K562 (cell line): ENCODE results near the gene SAMD4A. TPM values are rescaled to one million over a fixed set of nuclear protein-coding genes. Genes with fewer than 3 reads are reported as not detected.

ENCODE experiments used
- ATAC-seq: fragments of 200-7000 bp; cut with Tn5 transposase; 3 replicates; pipeline ENCODE4 v1.9.1; 2020; ENCODE audit warnings: moderate library complexity
- BruUV-seq: library from RNA; stranded (reverse); fragments of 400-500 nt; replicated peaks from 2 replicates; lab custom pipeline; 2021; lab: Mats Ljungman, UMichigan
- CTCF ChIA-PET: fragments of 300-600 bp; formaldehyde crosslinking; extraction: SDS; loops from one replicate; lab custom pipeline; 2021; ENCODE audit warnings: low intra/inter-chr PET ratio; lab: Yijun Ruan, JAX
- POLR2A ChIA-PET: fragments of 300-600, 350-650 bp; sonication (Branson Sonifier 250); formaldehyde crosslinking; extraction: SDS; loops from one replicate; lab custom pipeline; 2021; ENCODE audit warnings: antibody characterized with exemption, inconsistent platforms; lab: Yijun Ruan, JAX
- DNase-seq, 4 experiments: peaks; one replicate each; pipeline versions ENCODE4 v3.0.0 to v3.0.0-alpha.2; 2011 to 2018; ENCODE audit warnings: low spot score in 3 of 4, mixed read lengths in 3 of 4; ENCODE audit errors: extremely low read depth in 1 of 4
- FAIRE-seq: peaks from 2 replicates; lab custom pipeline; 2011; peaks lifted over from hg19 to GRCh38; lab: Jason Lieb, UNC
- H2AFZ ChIP-seq: 2 replicates; pipeline ENCODE4 v1.6.0; 2011; ENCODE audit warnings: low read depth, low read length, control low read depth, inconsistent platforms
- H3K27ac ChIP-seq: fragments of 200-600 bp; 3 replicates; pipeline ENCODE4 v1.8.0; 2011; ENCODE audit warnings: low read depth, mild to moderate bottlenecking, control low read depth, inconsistent platforms, low read length, moderate library complexity, mixed read lengths; ENCODE audit errors: extremely low read depth
- H3K27me3 ChIP-seq, 2 experiments: fragments of 300-600 bp in 1 of 2; 2 replicates in 1 of 2; 3 replicates in 1 of 2; pipeline versions ENCODE4 v1.6.0 to v1.8.0; 2011; ENCODE audit warnings: inconsistent platforms in 2 of 2, low read length in 2 of 2, mild to moderate bottlenecking in 1 of 2, mixed read lengths in 1 of 2, moderate library complexity in 1 of 2; ENCODE audit not compliant: control insufficient read depth in 2 of 2, insufficient read depth in 2 of 2
- H3K36me3 ChIP-seq: fragments of 300-600 bp; 3 replicates; pipeline ENCODE4 v1.8.0; 2011; ENCODE audit warnings: mild to moderate bottlenecking, low read length, inconsistent platforms; ENCODE audit not compliant: control insufficient read depth, insufficient read depth
- H3K4me1 ChIP-seq, 2 experiments: fragments of 200-600 bp in 1 of 2; replicated peaks in 1 of 2; 2 replicates in 1 of 2; 3 replicates in 1 of 2; pipeline versions ENCODE4 v1.5.1 to v1.8.0; 2011; ENCODE audit warnings: inconsistent platforms in 2 of 2, low read length in 2 of 2, mild to moderate bottlenecking in 1 of 2, mixed read lengths in 1 of 2, moderate library complexity in 1 of 2; ENCODE audit not compliant: control insufficient read depth in 2 of 2, insufficient read depth in 2 of 2
- H3K4me2 ChIP-seq: 2 replicates; pipeline ENCODE4 v1.6.1; 2011; ENCODE audit warnings: low read length, control low read depth, inconsistent platforms, mixed read lengths; ENCODE audit not compliant: insufficient read depth
- H3K4me3 ChIP-seq: fragments of 200-600 bp; sonication (generic), shearing (Covaris generic); 2 replicates; pipeline ENCODE4 v1.5.1; 2016; ENCODE audit warnings: control low read depth, inconsistent platforms
- H3K79me2 ChIP-seq: fragments of 200-600 bp; 3 replicates; pipeline ENCODE4 v1.8.0; 2011; ENCODE audit warnings: low read length, inconsistent platforms; ENCODE audit not compliant: control insufficient read depth, insufficient read depth
- H3K9ac ChIP-seq, 2 experiments: 2 replicates each; pipeline versions ENCODE4 v1.6.0 to v1.6.1; 2011; ENCODE audit warnings: low read depth in 2 of 2, low read length in 2 of 2, control low read depth in 1 of 2, inconsistent platforms in 1 of 2, mild to moderate bottlenecking in 1 of 2, mixed read lengths in 1 of 2; ENCODE audit not compliant: insufficient read depth in 1 of 2
- H3K9me1 ChIP-seq: one replicate; pipeline ENCODE4 v1.6.0; 2011; ENCODE audit warnings: inconsistent platforms, mild to moderate bottlenecking, low read length, moderate library complexity; ENCODE audit not compliant: control insufficient read depth, insufficient read depth
- H3K9me3 ChIP-seq: replicated peaks from 2 replicates; pipeline ENCODE4 v1.5.1; 2011; ENCODE audit warnings: low read depth, low read length, inconsistent platforms; ENCODE audit not compliant: control insufficient read depth, insufficient read depth
- H4K20me1 ChIP-seq: replicated peaks from 2 replicates; pipeline ENCODE4 v1.6.1; 2011; ENCODE audit warnings: low read length, inconsistent platforms, mixed read lengths; ENCODE audit not compliant: control insufficient read depth, insufficient read depth
- BHLHE40 ChIP-seq: IDR thresholded peaks from 2 replicates; pipeline ENCODE4 v1.6.1; 2011; ENCODE audit warnings: low read length, improper control_type of control experiment
- CREB1 ChIP-seq, 2 experiments: sonication (generic) in 1 of 2; formaldehyde crosslinking in 1 of 2; IDR thresholded peaks; 2 replicates each; pipeline versions ENCODE4 v1.6.1 to v1.8.0; 2012 to 2022; ENCODE audit warnings: inconsistent platforms in 1 of 2, mild to moderate bottlenecking in 1 of 2, missing genetic modification reagents in 1 of 2, moderate library complexity in 1 of 2
- DPF2 ChIP-seq: fragments of 450-650 bp; IDR thresholded peaks from 2 replicates; pipeline ENCODE4 v1.6.1; 2016
- FOS ChIP-seq: IDR thresholded peaks from 3 replicates; pipeline ENCODE4 v1.6.1; 2011; ENCODE audit not compliant: insufficient read length; ENCODE audit errors: extremely low read depth
- FOSL1 ChIP-seq: fragments of 200-800 bp; sonication (Bioruptor generic); conservative IDR thresholded peaks from 2 replicates; pipeline ENCODE4 v1.6.1; 2016; ENCODE audit warnings: missing genetic modification characterization, missing compliant biosample characterization
- PCBP2 ChIP-seq: fragments of 200-400 bp; formaldehyde crosslinking; IDR thresholded peaks from 2 replicates; pipeline ENCODE4 v1.6.1; 2018; ENCODE audit warnings: low read length, low read depth, mild to moderate bottlenecking, moderate library complexity; ENCODE audit not compliant: poor library complexity, severe bottlenecking
- TAF7 ChIP-seq: fragments of 450-650 bp; IDR thresholded peaks from 2 replicates; pipeline ENCODE4 v1.6.1; 2016; ENCODE audit warnings: missing genetic modification characterization, missing compliant biosample characterization
- XRCC4 ChIP-seq: IDR thresholded peaks from one replicate; pipeline ENCODE4 v1.6.1; 2011; ENCODE audit not compliant: insufficient read depth, insufficient read length; ENCODE audit errors: extremely low read depth
- ZNF41 ChIP-seq: fragments of 250-450 bp; sonication (Bioruptor Pico); conservative IDR thresholded peaks from 2 replicates; pipeline ENCODE4 v1.4.0; 2020; ENCODE audit warnings: mild to moderate bottlenecking
- WGBS: fragments of 100-300 bp; shearing (Covaris generic); methylation state at CpG from one replicate; pipeline ENCODE4 v1.1.6; 2016; ENCODE audit warnings: low coverage, mixed read lengths; ENCODE audit not compliant: insufficient coverage; ENCODE audit errors: missing lambda C conversion rate; 5-methylcytosine and 5-hydroxymethylcytosine counted together
- in situ Hi-C: fragments of 300-500 bp; cut with MboI; formaldehyde crosslinking; loops from 4 replicates; pipeline ENCODE4 v1.15.0; 2018; ENCODE audit warnings: inconsistent platforms, mixed read lengths
- intact Hi-C: fragments of 100-400 bp; cut with micrococcal nuclease; formaldehyde crosslinking; loops from 2 replicates; pipeline ENCODE4 v1.14.2; 2022
- polyA plus RNA-seq, 8 experiments: library from polyadenylated mRNA; depleted of rRNA in 4 of 8; stranded (reverse) in 5 of 8; unstranded in 3 of 8; fragments of >200 nt; fragmentation: Nextera tagmentation in 2 of 8; fragmentation: Illumina TruSeq in 1 of 8; extraction: Ambion mirVana in 2 of 8; extraction: Trizol in 1 of 8; gene quantifications; 2 replicates each; pipeline versions ENCODE4 v1.2.1 to v1.2.3, GENCODE V29; 2011 to 2014; ENCODE audit warnings: inconsistent platforms in 1 of 8, missing spikeins in 1 of 8
- total RNA-seq, 7 experiments: library from RNA; depleted of rRNA in 6 of 7; stranded (reverse); fragments of >200 nt in 6 of 7; fragmentation: Illumina TruSeq in 2 of 7; extraction: Trizol in 2 of 7; gene quantifications; 2 replicates each; pipeline versions ENCODE4 v1.2.1 to v1.2.3, GENCODE V29; 2011 to 2021; ENCODE audit warnings: low replicate concordance in 1 of 7

The SAMD4A gene
- total and polyA plus RNA-seq, 9 of the 15 experiments (the other 6 are each of a cell fraction or from before 2014, with no cell fraction given), result 0.66 to 6.8 (median 3.3) TPM

DNA sequence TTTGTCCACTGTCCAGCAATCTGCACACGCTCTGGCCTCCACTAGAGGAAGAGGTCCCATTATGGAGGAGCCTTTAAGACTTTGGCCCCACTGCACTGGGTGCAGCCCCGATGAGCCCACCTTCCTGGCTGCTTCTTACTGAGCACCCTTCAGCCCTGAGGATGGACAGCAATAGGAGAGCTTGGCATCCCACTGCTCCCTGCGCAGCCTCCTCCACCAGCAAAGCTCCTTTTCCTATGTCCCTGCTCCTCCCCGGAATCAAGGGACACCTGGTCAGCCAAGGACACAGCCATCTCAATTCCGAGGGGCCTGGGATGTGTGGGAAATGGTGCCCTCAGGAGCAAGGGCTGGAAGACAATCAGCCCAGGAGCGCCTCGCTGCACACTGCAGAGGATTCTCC, 241.0 kb downstream of the SAMD4A start:
- ATAC-seq, result no peak
- no peak overlapping the region for H3K4me2 ChIP-seq
- POLR2A ChIA-PET, result no interaction called here
- no peaks in the 10 kb centered on the region for H3K36me3 ChIP-seq
- no peak overlapping the region for H3K9ac ChIP-seq
- H3K4me1 ChIP-seq, result peaks cover 0 to 3% of the 10 kb centered on the region in 2 experiments; a peak in 3 of 5 replicates
- H3K27ac ChIP-seq, result no peak overlapping the region
- FAIRE-seq, result no peak
- WGBS, result 24% methylated on average over 3 of the region's 7 CpGs
- BruUV-seq, result no TSS peak
- H4K20me1 ChIP-seq, result no peaks in the 10 kb centered on the region
- in situ Hi-C loops, result loop anchor here (10.0 kb wide), 1 partner anchor 253 kb away; no protein-coding TSS in a partner anchor
- H3K9me1 ChIP-seq, result no peaks in the 10 kb centered on the region
- CTCF ChIA-PET, result no interaction called here
- H2AFZ ChIP-seq, result no peak overlapping the region
- H3K4me3 ChIP-seq, result no peak overlapping the region
- H3K27me3 ChIP-seq, result peaks cover 0 to 7% of the 10 kb centered on the region in 2 experiments; a peak in 2 of 5 replicates
- no peaks in the 10 kb centered on the region for H3K79me2 ChIP-seq
- DNase-seq, result no peak
- H3K9me3 ChIP-seq, result no peaks in the 10 kb centered on the region
- TF ChIP-seq FOS, result no peak
- TF ChIP-seq XRCC4, result no peak
- no peak for TF ChIP-seq PCBP2
- TF ChIP-seq DPF2, result no peak
- no peak for TF ChIP-seq TAF7 (tag)
- no peak for TF ChIP-seq BHLHE40
- no peak for TF ChIP-seq FOSL1 (tag)
- TF ChIP-seq ZNF41 (CRISPR knock-in tag), result no peak
- TF ChIP-seq CREB1 (IDR thresholded peaks at IDR 0.05), result no peak
- no peak for TF ChIP-seq CREB1 (CRISPR knock-in tag; IDR thresholded peaks at IDR 0.05)
- intact Hi-C loops, result loop anchor here (2.0 kb wide), 1 partner anchor 243 kb away; no protein-coding TSS in a partner anchor
